Measurements from ENCODE around the gene PPP1CA.
"Not testable (repeated sequence)": the region's sequence is repeated elsewhere in the genome, so short reads cannot be mapped to it uniquely, and the experiment has no call there.

Gene PPP1CA

GRCh38 chr11:67402192-67402839 is 658 bp upstream of the PPP1CA start:
- DNase-seq (ENCODE audit: low spot score), result not testable (repeated sequence)

- no peak for DNase-seq (ENCODE audit: low spot score)
Observed at GRCh38 chr11:67400942-67401494, 640 bp downstream of the PPP1CA start.

- no peak for DNase-seq (ENCODE audit: low spot score)
Observed at GRCh38 chr11:67400251-67400941, 1.3 kb downstream of the PPP1CA start.

- no peak for DNase-seq (ENCODE audit: low spot score)
Observed at GRCh38 chr11:67398661-67399563, 2.7 kb downstream of the PPP1CA start.

GRCh38 chr11:67397986-67398660 is 3.5 kb downstream of the PPP1CA start:
- DNase-seq (ENCODE audit: low spot score), result no peak

GRCh38 chr11:67397536-67397935 is 4.1 kb downstream of the PPP1CA start:
- DNase-seq (ENCODE audit: low spot score), result no peak

GRCh38 chr11:67396587-67397389 is 4.9 kb downstream of the PPP1CA start:
- DNase-seq (ENCODE audit: low spot score), result no peak

- DNase-seq (ENCODE audit: low spot score), result no peak
Observed at GRCh38 chr11:67396259-67396581, 5.4 kb downstream of the PPP1CA start.

GRCh38 chr11:67395555-67396258 is 6.0 kb downstream of the PPP1CA start:
- DNase-seq (ENCODE audit: low spot score), result no peak

- no peak for DNase-seq (ENCODE audit: low spot score)
Observed at GRCh38 chr11:67393990-67394389, 7.7 kb downstream of the PPP1CA start.

- no peak for DNase-seq (ENCODE audit: low spot score)
Observed at GRCh38 chr11:67393437-67393836, 8.2 kb downstream of the PPP1CA start.

- no peak for DNase-seq (ENCODE audit: low spot score)
Observed at GRCh38 chr11:67392183-67392715, 9.4 kb downstream of the PPP1CA start.

GRCh38 chr11:67391304-67392182 is 10.1 kb downstream of the PPP1CA start, which contains the start of gene RAD9A:
RAD9A (plus strand) TSS chr11:67391986; CDS start chr11:67392045, 59 bp downstream.
- DNase-seq (ENCODE audit: low spot score), result peak; percentile 91

GRCh38 chr11:67390947-67391303 is 10.7 kb downstream of the PPP1CA start:
- DNase-seq (ENCODE audit: low spot score), result no peak

GRCh38 chr11:67389477-67389876 is 12.2 kb downstream of the PPP1CA start:
- peak; percentile 56 for DNase-seq (ENCODE audit: low spot score)

- DNase-seq (ENCODE audit: low spot score), result no peak
Observed at GRCh38 chr11:67387518-67387917, 14.1 kb downstream of the PPP1CA start.

GRCh38 chr11:67387069-67387468 is 14.6 kb downstream of the PPP1CA start:
- DNase-seq (ENCODE audit: low spot score), result no peak

- DNase-seq (ENCODE audit: low spot score), result peak; percentile 89
Observed at GRCh38 chr11:67384851-67385366, 16.7 kb downstream of the PPP1CA start.
